ENCODE results near the gene PIP4K2A. TPM values are rescaled to one million over a fixed set of nuclear protein-coding genes. Genes with fewer than 3 reads are reported as not detected.

PIP4K2A gene
- 21.5 and 24.1 TPM in 2 replicates for polyA plus RNA-seq (2011; rRNA removed)
- polyA minus RNA-seq (2011; rRNA and poly(A)+ RNA removed) = 24.2 and 31.8 TPM in 2 replicates

- TF ChIP-seq, protein P1, sequence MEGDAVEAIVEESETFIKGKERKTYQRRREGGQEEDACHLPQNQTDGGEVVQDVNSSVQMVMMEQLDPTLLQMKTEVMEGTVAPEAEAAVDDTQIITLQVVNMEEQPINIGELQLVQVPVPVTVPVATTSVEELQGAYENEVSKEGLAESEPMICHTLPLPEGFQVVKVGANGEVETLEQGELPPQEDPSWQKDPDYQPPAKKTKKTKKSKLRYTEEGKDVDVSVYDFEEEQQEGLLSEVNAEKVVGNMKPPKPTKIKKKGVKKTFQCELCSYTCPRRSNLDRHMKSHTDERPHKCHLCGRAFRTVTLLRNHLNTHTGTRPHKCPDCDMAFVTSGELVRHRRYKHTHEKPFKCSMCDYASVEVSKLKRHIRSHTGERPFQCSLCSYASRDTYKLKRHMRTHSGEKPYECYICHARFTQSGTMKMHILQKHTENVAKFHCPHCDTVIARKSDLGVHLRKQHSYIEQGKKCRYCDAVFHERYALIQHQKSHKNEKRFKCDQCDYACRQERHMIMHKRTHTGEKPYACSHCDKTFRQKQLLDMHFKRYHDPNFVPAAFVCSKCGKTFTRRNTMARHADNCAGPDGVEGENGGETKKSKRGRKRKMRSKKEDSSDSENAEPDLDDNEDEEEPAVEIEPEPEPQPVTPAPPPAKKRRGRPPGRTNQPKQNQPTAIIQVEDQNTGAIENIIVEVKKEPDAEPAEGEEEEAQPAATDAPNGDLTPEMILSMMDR (IDR thresholded peaks at IDR 0.05; ENCODE audit: low read depth, low read length) = no peak
- ChIA-PET POLR2A (no interaction called here), CTCF (interaction anchor here (0.6 kb wide), 1 partner anchor 132 kb away, joined by 3 read pairs; no protein-coding TSS in a partner anchor)
- Histone ChIP-seq H3K9me3 (ENCODE audit: control insufficient read depth, insufficient read depth, low read length) (no peaks in the 10 kb centered on the region), H3K27ac (ENCODE audit: low read depth, low read length) (peak within 1 kb of the TSS; percentile 49), H3K4me3 (ENCODE audit: low read depth, low read length) (peak within 1 kb of the TSS; percentile 96), H3K27me3 (ENCODE audit: control insufficient read depth, insufficient read depth, low read length) (no peaks in the 10 kb centered on the region)
- DNase-seq (ENCODE audit: low read depth, low spot score) = no peak
Observed at GRCh38 chr10:22714479-22715289, at the start of gene PIP4K2A. Gene PIP4K2A, minus strand, starts transcription at chr10:22714578. Its CDS starts 252 bp downstream, at chr10:22714326.

- Histone ChIP-seq H3K9me3 (ENCODE audit: control insufficient read depth, insufficient read depth, low read length) (no peaks in the 10 kb centered on the region), H3K27me3 (ENCODE audit: control insufficient read depth, insufficient read depth, low read length) (no peaks in the 10 kb centered on the region), H3K4me3 (ENCODE audit: low read depth, low read length) (no peak overlapping the region), H3K27ac (ENCODE audit: low read depth, low read length) (no peak overlapping the region)
- no peak for DNase-seq (ENCODE audit: low read depth, low spot score)
- TF ChIP-seq, protein P1 (IDR thresholded peaks at IDR 0.05; ENCODE audit: low read depth, low read length) = no peak
- ChIA-PET POLR2A (no interaction called here), CTCF (no interaction called here)
Observed at GRCh38 chr10:22761569-22762220, 47.3 kb upstream of the PIP4K2A start.

DNA sequence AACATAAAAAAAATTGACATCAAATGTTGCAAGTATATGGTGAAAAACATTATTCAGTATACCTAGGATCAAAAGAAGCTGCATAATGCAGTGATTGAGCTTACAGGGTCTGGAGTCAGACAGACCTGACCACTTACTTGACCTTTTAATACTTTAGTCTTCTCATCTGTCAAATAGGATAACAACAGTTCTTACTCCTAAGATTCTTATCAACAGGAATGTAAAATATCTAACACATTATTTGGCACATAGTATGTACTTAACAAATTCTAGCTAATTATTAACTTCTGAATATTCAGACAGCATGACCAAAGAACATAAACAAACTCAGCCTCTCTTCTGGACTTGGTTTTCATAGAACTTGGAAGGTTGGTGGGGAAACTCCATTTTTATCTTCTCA is 45.6 kb upstream of the PIP4K2A start:
- no peak for DNase-seq (ENCODE audit: low read depth, low spot score)
- TF ChIP-seq, protein P1 (IDR thresholded peaks at IDR 0.05; ENCODE audit: low read depth, low read length) = no peak
- H3K4me3 ChIP-seq (ENCODE audit: low read depth, low read length) = no peak overlapping the region
- no peaks in the 10 kb centered on the region for H3K27me3 ChIP-seq (ENCODE audit: control insufficient read depth, insufficient read depth, low read length)
- CTCF ChIA-PET = no interaction called here
- POLR2A ChIA-PET = no interaction called here
- no peaks in the 10 kb centered on the region for H3K9me3 ChIP-seq (ENCODE audit: control insufficient read depth, insufficient read depth, low read length)
- H3K27ac ChIP-seq (ENCODE audit: low read depth, low read length) = no peak overlapping the region

- Histone ChIP-seq H3K27me3 (ENCODE audit: control insufficient read depth, insufficient read depth, low read length) (no peaks in the 10 kb centered on the region), H3K9me3 (ENCODE audit: control insufficient read depth, insufficient read depth, low read length) (no peaks in the 10 kb centered on the region), H3K27ac (ENCODE audit: low read depth, low read length) (no peak overlapping the region), H3K4me3 (ENCODE audit: low read depth, low read length) (no peak overlapping the region)
- ChIA-PET POLR2A (no interaction called here), CTCF (no interaction called here)
- TF ChIP-seq, protein P1 (IDR thresholded peaks at IDR 0.05; ENCODE audit: low read depth, low read length) = no peak
- DNase-seq (ENCODE audit: low read depth, low spot score) = no peak
Observed at GRCh38 chr10:22758867-22759266, 44.5 kb upstream of the PIP4K2A start.

DNA sequence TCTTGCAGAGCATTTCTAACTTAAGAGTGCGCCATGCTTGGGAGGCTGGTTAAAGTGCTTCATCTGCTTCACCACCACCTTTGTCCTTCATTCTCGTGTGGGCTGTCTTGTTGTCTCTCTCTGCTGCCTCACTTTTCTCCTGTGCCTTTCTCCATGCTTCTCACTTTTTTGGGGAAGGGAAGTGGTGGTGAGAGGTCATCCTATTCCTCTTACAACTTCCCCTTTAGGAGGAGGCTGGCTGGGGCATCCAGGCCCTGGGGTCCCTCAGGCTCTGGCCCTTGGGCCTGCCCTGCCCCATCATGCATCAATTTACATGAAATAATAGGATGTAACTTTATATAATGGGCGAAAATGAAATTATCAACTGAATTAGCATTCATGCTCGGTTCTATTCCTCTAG is 39.9 kb upstream of the PIP4K2A start:
- TF ChIP-seq, protein P1 (IDR thresholded peaks at IDR 0.05; ENCODE audit: low read depth, low read length) = no peak
- no peaks in the 10 kb centered on the region for H3K27me3 ChIP-seq (ENCODE audit: control insufficient read depth, insufficient read depth, low read length)
- ChIA-PET POLR2A (no interaction called here), CTCF (no interaction called here)
- H3K4me3 ChIP-seq (ENCODE audit: low read depth, low read length) = no peak overlapping the region
- DNase-seq (ENCODE audit: low read depth, low spot score) = no peak
- H3K27ac ChIP-seq (ENCODE audit: low read depth, low read length) = no peak overlapping the region
- no peaks in the 10 kb centered on the region for H3K9me3 ChIP-seq (ENCODE audit: control insufficient read depth, insufficient read depth, low read length)
